SU-DHL-6 (cell line): ENCODE data around the gene IQSEC3.

Experiments used
- H2AFZ ChIP-seq: fragments of 200-600 bp; sonication (generic); 2 replicates; pipeline ENCODE4 v1.6.1; 2014; ENCODE audit warnings: low read depth, mild to moderate bottlenecking, moderate library complexity, mixed read lengths, antibody characterized with exemption, low read length; ENCODE audit not compliant: severe bottlenecking
- H3F3A ChIP-seq: fragments of 200-600 bp; shearing (Covaris generic); 2 replicates; pipeline ENCODE4 v1.6.0; 2016; ENCODE audit warnings: antibody characterized with exemption, mild to moderate bottlenecking; ENCODE audit not compliant: insufficient read depth
- H3K27ac ChIP-seq: fragments of 200-600 bp; sonication (generic); 2 replicates; pipeline ENCODE4 v1.5.1; 2016; ENCODE audit warnings: low read depth, mild to moderate bottlenecking, low read length, moderate library complexity, mixed read lengths
- H3K27me3 ChIP-seq: fragments of 200-600 bp; sonication (generic), shearing (Covaris generic); 2 replicates; pipeline ENCODE4 v1.6.0; 2014; ENCODE audit warnings: mild to moderate bottlenecking, low read length
- H3K36me3 ChIP-seq: fragments of 200-600 bp; sonication (generic); 2 replicates; pipeline ENCODE4 v1.6.1; 2014; ENCODE audit warnings: mild to moderate bottlenecking, low read length, mixed read lengths
- H3K4me2 ChIP-seq: fragments of 300-600, 200-600 bp; shearing (Covaris generic), sonication (generic); 2 replicates; pipeline ENCODE4 v1.6.0; 2014; ENCODE audit warnings: low read length, low read depth, mild to moderate bottlenecking; ENCODE audit not compliant: poor library complexity, severe bottlenecking
- H3K4me3 ChIP-seq: fragments of 200-600 bp; sonication (generic); 2 replicates; pipeline ENCODE4 v1.5.1; 2014; ENCODE audit warnings: antibody characterized with exemption, low read length, mild to moderate bottlenecking, mixed read lengths; ENCODE audit not compliant: insufficient read depth, poor library complexity, severe bottlenecking
- H3K79me2 ChIP-seq: fragments of 200-600 bp; sonication (generic); 2 replicates; pipeline ENCODE4 v1.6.1; 2014; ENCODE audit warnings: mild to moderate bottlenecking, low read length, moderate library complexity; ENCODE audit not compliant: insufficient read depth
- H3K9ac ChIP-seq: fragments of 200-600 bp; sonication (generic); 2 replicates; pipeline ENCODE4 v1.7.0; 2014; ENCODE audit warnings: mild to moderate bottlenecking, low read length
- H3K9me2 ChIP-seq: fragments of 200-600 bp; sonication (generic); replicated peaks from 2 replicates; pipeline ENCODE4 v1.6.1; 2014; ENCODE audit warnings: low read length; ENCODE audit not compliant: insufficient read depth
- H3K9me3 ChIP-seq: fragments of 200-600 bp; sonication (generic); 2 replicates; pipeline ENCODE4 v1.6.1; 2014; ENCODE audit warnings: low read length, mixed read lengths; ENCODE audit not compliant: insufficient read depth
- H4K20me1 ChIP-seq: fragments of 200-600 bp; sonication (generic); 2 replicates; pipeline ENCODE4 v1.6.1; 2014; ENCODE audit warnings: low read depth, mild to moderate bottlenecking, antibody characterized with exemption, low read length, moderate library complexity, mixed read lengths
- CTCF ChIP-seq: fragments of 200-600 bp; sonication (generic); IDR thresholded peaks from one replicate; pipeline ENCODE4 v1.5.1; 2017; ENCODE audit warnings: antibody characterized with exemption, mild to moderate bottlenecking, low read length, moderate library complexity; ENCODE audit not compliant: insufficient read depth, poor library complexity, severe bottlenecking
- EZH2phosphoT487 ChIP-seq: fragments of 200-600 bp; sonication (generic), shearing (Covaris generic); conservative IDR thresholded peaks from 2 replicates; pipeline ENCODE4 v1.6.1; 2018; ENCODE audit warnings: mild to moderate bottlenecking, antibody characterized with exemption, low read length, moderate library complexity, mixed read lengths

The IQSEC3 gene

GRCh38 chr12:210277-211141, 143.9 kb downstream of the IQSEC3 start:
- no peaks in the 10 kb centered on the region for H3K27me3 ChIP-seq
- H3K36me3 ChIP-seq = no peaks in the 10 kb centered on the region
- no peaks in the 10 kb centered on the region for H4K20me1 ChIP-seq
- no peak overlapping the region for H3K4me3 ChIP-seq
- H3K9ac ChIP-seq = no peak overlapping the region
- H3K9me3 ChIP-seq = no peaks in the 10 kb centered on the region
- H3F3A ChIP-seq = no peaks in the 10 kb centered on the region
- no peak overlapping the region for H3K27ac ChIP-seq
- H3K9me2 ChIP-seq = no peaks in the 10 kb centered on the region
- no peaks in the 10 kb centered on the region for H3K79me2 ChIP-seq
- no peak overlapping the region for H2AFZ ChIP-seq
- TF ChIP-seq EZH2phosphoT487 = no peak
- no peak for TF ChIP-seq CTCF
- H3K4me2 ChIP-seq = no peak overlapping the region

- Histone ChIP-seq H3K36me3 (no peaks in the 10 kb centered on the region), H3K4me2 (no peak overlapping the region), H3K9me2 (no peaks in the 10 kb centered on the region), H3K9ac (no peak overlapping the region), H3K27ac (no peak overlapping the region), H3K9me3 (no peaks in the 10 kb centered on the region), H2AFZ (no peak overlapping the region), H3F3A (no peaks in the 10 kb centered on the region), H3K27me3 (no peaks in the 10 kb centered on the region), H3K79me2 (no peaks in the 10 kb centered on the region), H3K4me3 (no peak overlapping the region), H4K20me1 (no peaks in the 10 kb centered on the region)
- TF ChIP-seq CTCF (no peak), EZH2phosphoT487 (no peak)
These were observed 144.5 kb downstream of the IQSEC3 start for GRCh38 chr12:211142-211465.

GRCh38 chr12:211639-212414, 145.3 kb downstream of the IQSEC3 start:
- Histone ChIP-seq H2AFZ (no peak overlapping the region), H3K27me3 (no peaks in the 10 kb centered on the region), H3K79me2 (no peaks in the 10 kb centered on the region), H3K9me3 (no peaks in the 10 kb centered on the region), H3K9ac (no peak overlapping the region), H3K36me3 (no peaks in the 10 kb centered on the region), H4K20me1 (no peaks in the 10 kb centered on the region), H3K27ac (no peak overlapping the region), H3K4me3 (no peak overlapping the region), H3F3A (no peaks in the 10 kb centered on the region), H3K4me2 (no peak overlapping the region), H3K9me2 (no peaks in the 10 kb centered on the region)
- TF ChIP-seq CTCF (no peak), EZH2phosphoT487 (no peak)
